GM12878 (cell line): ENCODE data around the gene TMEM140. TPM values are rescaled to one million over a fixed set of nuclear protein-coding genes. Genes with fewer than 3 reads are reported as not detected.

ENCODE experiments used
- ATAC-seq: fragments of 200-7000 bp; cut with Tn5 transposase; 3 replicates; pipeline ENCODE4 v1.9.1; 2020; ENCODE audit warnings: mild to moderate bottlenecking, moderate library complexity
- BruUV-seq: library from RNA; stranded (reverse); fragments of 400-500 nt; replicated peaks from 2 replicates; lab custom pipeline; 2021; lab: Mats Ljungman, UMichigan
- CTCF ChIA-PET: fragments of 300-600 bp; sonication (Branson Sonifier 250); formaldehyde crosslinking; extraction: SDS; loops from one replicate; lab custom pipeline; 2021; ENCODE audit warnings: inconsistent platforms; lab: Yijun Ruan, JAX
- POLR2A ChIA-PET: fragments of 350-600 bp; formaldehyde crosslinking; extraction: SDS; loops from one replicate; lab custom pipeline; 2021; ENCODE audit warnings: inconsistent platforms; lab: Charles Lee
- RAD21 ChIA-PET: fragments of 300-600 bp; sonication (Branson Sonifier 250); formaldehyde crosslinking; loops from one replicate; lab custom pipeline; 2023; ENCODE audit warnings: antibody characterized with exemption; ENCODE audit not compliant: unreplicated experiment; lab: Charles Lee
- SMC1A ChIA-PET: fragments of 300-600 bp; sonication (Branson Sonifier 250); formaldehyde crosslinking; loops from one replicate; lab custom pipeline; 2023; ENCODE audit not compliant: unreplicated experiment, uncharacterized antibody; lab: Charles Lee
- DNase-seq: peaks from one replicate; pipeline ENCODE4 v3.0.0-alpha.2; 2011; ENCODE audit warnings: low read depth, low spot score
- FAIRE-seq: peaks from 3 replicates; lab custom pipeline; 2011; peaks lifted over from hg19 to GRCh38; lab: Jason Lieb, UNC
- H2AFZ ChIP-seq: 2 replicates; pipeline ENCODE4 v1.6.0; 2011; ENCODE audit warnings: low read depth, low read length, control low read depth; ENCODE audit not compliant: control insufficient read depth
- H3K27ac ChIP-seq: 2 replicates; pipeline ENCODE4 v1.5.1; 2011; ENCODE audit warnings: control low read depth; ENCODE audit not compliant: control insufficient read depth, insufficient read depth
- H3K27me3 ChIP-seq, 2 experiments: replicated peaks in 1 of 2; 2 replicates each; pipeline versions ENCODE4 v1.6.0 to v1.6.1; 2011; ENCODE audit warnings: low read length in 1 of 2; ENCODE audit not compliant: control insufficient read depth in 2 of 2, insufficient read depth in 2 of 2
- H3K36me3 ChIP-seq, 2 experiments: 2 replicates each; pipeline ENCODE4 v1.5.1; 2011; ENCODE audit warnings: low read length in 1 of 2; ENCODE audit not compliant: control insufficient read depth in 2 of 2, insufficient read depth in 2 of 2
- H3K4me1 ChIP-seq: 2 replicates; pipeline ENCODE4 v1.6.1; 2011; ENCODE audit warnings: mild to moderate bottlenecking, low read length, moderate library complexity, mixed read lengths; ENCODE audit not compliant: control insufficient read depth, insufficient read depth
- H3K4me2 ChIP-seq: 2 replicates; pipeline ENCODE4 v1.6.0; 2011; ENCODE audit warnings: control low read depth; ENCODE audit not compliant: control insufficient read depth, insufficient read depth
- H3K4me3 ChIP-seq: fragments of 200-600 bp; sonication (generic); 2 replicates; pipeline ENCODE4 v1.5.1; 2016
- H3K79me2 ChIP-seq: 2 replicates; pipeline ENCODE4 v1.6.0; 2011; ENCODE audit warnings: low read length; ENCODE audit not compliant: control insufficient read depth, insufficient read depth
- H3K9ac ChIP-seq: 2 replicates; pipeline ENCODE4 v1.8.0; 2011; ENCODE audit warnings: low read length, control low read depth, mixed read lengths; ENCODE audit not compliant: control insufficient read depth, insufficient read depth
- H3K9me3 ChIP-seq: replicated peaks from 3 replicates; pipeline ENCODE4 v1.5.1; 2011; ENCODE audit warnings: mild to moderate bottlenecking, low read length; ENCODE audit not compliant: control insufficient read depth, insufficient read depth
- H4K20me1 ChIP-seq: 2 replicates; pipeline ENCODE4 v1.6.0; 2011; ENCODE audit not compliant: control insufficient read depth, insufficient read depth
- CBX5 ChIP-seq: sonication (generic); IDR thresholded peaks from 2 replicates; pipeline ENCODE4 v1.6.1; 2016; ENCODE audit warnings: low read depth, moderate library complexity, mild to moderate bottlenecking, inconsistent platforms
- CHD2 ChIP-seq: IDR thresholded peaks from 2 replicates; pipeline ENCODE4 v1.6.1; 2011; ENCODE audit warnings: low read depth, low read length, improper control_type of control experiment, borderline replicate concordance
- EZH2 ChIP-seq: IDR thresholded peaks from 2 replicates; pipeline ENCODE4 v1.6.1; 2012; ENCODE audit warnings: low read depth, mild to moderate bottlenecking, control low read depth, inconsistent platforms, low read length, borderline replicate concordance; ENCODE audit not compliant: control insufficient read depth
- KAT2A ChIP-seq: conservative IDR thresholded peaks from 2 replicates; pipeline ENCODE4 v1.6.1; 2011; ENCODE audit warnings: low read depth, low read length; ENCODE audit not compliant: control insufficient read depth
- KLF5 ChIP-seq: fragments of 450-650 bp; IDR thresholded peaks from 2 replicates; pipeline ENCODE4 v1.6.1; 2014; ENCODE audit warnings: mild to moderate bottlenecking; ENCODE audit not compliant: partially characterized antibody
- MTA2 ChIP-seq: fragments of 450-650 bp; IDR thresholded peaks from 2 replicates; pipeline ENCODE4 v1.6.1; 2016; ENCODE audit warnings: low read depth, mild to moderate bottlenecking, moderate library complexity
- NBN ChIP-seq: fragments of 450-650 bp; IDR thresholded peaks from 2 replicates; pipeline ENCODE4 v1.6.1; 2016
- PML ChIP-seq: IDR thresholded peaks from 2 replicates; pipeline ENCODE4 v1.6.1; 2012; ENCODE audit warnings: low read length, inconsistent platforms
- RAD51 ChIP-seq: fragments of 450-650 bp; IDR thresholded peaks from 2 replicates; pipeline ENCODE4 v1.6.1; 2016; ENCODE audit warnings: moderate library complexity, mild to moderate bottlenecking, inconsistent platforms
- SIX5 ChIP-seq: IDR thresholded peaks from 2 replicates; pipeline ENCODE4 v1.6.1; 2011; ENCODE audit warnings: mild to moderate bottlenecking, low read depth, low read length, moderate library complexity; ENCODE audit not compliant: severe bottlenecking
- ZNF217 ChIP-seq: fragments of 450-650 bp; IDR thresholded peaks from 2 replicates; pipeline ENCODE4 v1.6.1; 2017; ENCODE audit warnings: antibody characterized with exemption, mild to moderate bottlenecking
- WGBS: methylation state at CpG from one replicate; pipeline ENCODE4 v1.1.6; 2016; ENCODE audit warnings: low lambda C conversion rate; ENCODE audit not compliant: insufficient replicate concordance, insufficient coverage; ENCODE audit errors: missing lambda C conversion rate; 5-methylcytosine and 5-hydroxymethylcytosine counted together
- in situ Hi-C: fragments of 300-500 bp; cut with MboI; formaldehyde crosslinking; loops from 9 replicates; pipeline ENCODE4 v1.14.3; 2018; ENCODE audit warnings: mixed read lengths
- intact Hi-C: fragments of 100-400 bp; cut with micrococcal nuclease; formaldehyde crosslinking; loops from one replicate; pipeline ENCODE4 v1.14.2; 2022; ENCODE audit not compliant: unreplicated experiment
- polyA plus RNA-seq, 11 experiments: library from polyadenylated mRNA; depleted of rRNA in 4 of 11; unstranded in 6 of 11; stranded (reverse) in 5 of 11; fragments of >200 nt; fragmentation: Nextera tagmentation in 4 of 11; fragmentation: Illumina TruSeq in 1 of 11; extraction: Ambion mirVana in 4 of 11; extraction: Trizol in 1 of 11; gene quantifications; 1 replicate in 1 of 11; 2 replicates in 10 of 11; pipeline versions ENCODE4 v1.2.1 to v1.2.3, GENCODE V29; 2011 to 2016; ENCODE audit warnings: inconsistent platforms in 2 of 11, missing spikeins in 2 of 11, low read depth in 1 of 11
- total RNA-seq, 4 experiments: library from RNA; depleted of rRNA in 3 of 4; stranded (reverse); fragments of >200 nt in 3 of 4; fragmentation: Illumina TruSeq in 1 of 4; extraction: Trizol in 1 of 4; gene quantifications; 2 replicates each; pipeline versions ENCODE4 v1.2.1 to v1.2.3, GENCODE V29; 2013 to 2021
- TF ChIP-seq, protein P1 (sequence below): fragments of 450-650 bp; IDR thresholded peaks from 2 replicates; pipeline ENCODE4 v1.6.1; 2017; ENCODE audit warnings: mild to moderate bottlenecking, moderate library complexity
- TF ChIP-seq, protein P2 (sequence below): fragments of 450-650 bp; IDR thresholded peaks from 2 replicates; pipeline ENCODE4 v1.6.1; 2017; ENCODE audit warnings: mild to moderate bottlenecking

TMEM140 gene
- total and polyA plus RNA-seq, 10 of the 15 experiments (the other 5 are each of a cell fraction or from before 2014, with no cell fraction given), result 0.85 to 20.7 (median 3.3) TPM

DNA sequence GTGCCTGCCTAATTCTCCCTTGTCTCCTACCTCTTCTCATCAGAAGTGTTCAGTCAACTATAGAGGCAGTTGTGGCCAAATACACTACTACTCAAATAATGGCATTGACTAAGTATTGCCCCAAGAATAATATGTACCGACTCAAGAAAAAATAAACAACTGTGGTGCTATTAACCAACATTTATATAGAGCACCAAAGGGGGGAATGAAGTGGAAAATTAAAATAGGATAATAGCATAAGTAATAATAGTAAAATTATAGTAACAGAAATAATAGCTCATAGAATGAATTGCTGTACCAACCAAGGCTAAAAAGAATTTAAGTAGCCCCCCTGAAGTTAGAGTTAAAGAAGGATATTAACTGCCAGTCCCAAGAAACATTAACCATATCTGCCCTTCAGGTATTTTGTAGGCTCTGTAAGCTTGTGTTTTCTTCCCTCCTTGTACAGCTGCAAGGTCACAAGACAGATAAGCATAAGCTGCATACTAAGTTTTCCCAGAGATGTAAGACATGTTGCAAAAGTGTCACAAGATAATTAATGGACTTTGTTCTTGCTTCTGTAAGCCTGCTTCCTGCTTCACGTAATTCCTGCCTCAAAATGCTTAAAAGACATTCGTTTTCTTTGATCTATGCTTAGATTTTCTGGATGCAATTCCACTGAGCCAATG, 33.5 kb downstream of the TMEM140 start:
- H3K4me3 ChIP-seq, result no peak overlapping the region
- intact Hi-C loops, result no loop called here

More for the DNA sequence above, 33.5 kb downstream of the TMEM140 start:
- ATAC-seq (no peak), DNase-seq (no peak), FAIRE-seq (no peak)
- H3K9ac ChIP-seq, result no peak overlapping the region
- H3K27me3 ChIP-seq, result no peaks in the 10 kb centered on the region
- no peaks in the 10 kb centered on the region for H4K20me1 ChIP-seq
- H3K4me1 ChIP-seq, result peaks cover 10% of the 10 kb centered on the region
- ChIA-PET SMC1A (interaction anchor here (0.6 to 1.9 kb wide), 6 partner anchors 11 to 93 kb away, joined by 3 to 5 read pairs (median 4); partner anchors contain the start of gene CYREN), RAD21 (no interaction called here), CTCF (interaction anchor here (0.6 kb wide), 1 partner anchor 424 kb away, joined by 3 read pairs; no protein-coding TSS in a partner anchor), POLR2A (interaction anchor here (0.5 to 9.9 kb wide), 2 partner anchors 8 to 25 kb away, joined by 3 to 155 read pairs; partner anchors contain the start of gene CYREN)
- no TSS peak for BruUV-seq
- 100% methylated on average over 3 of the region's 3 CpGs for WGBS
- H3K27ac ChIP-seq, result no peak overlapping the region
- H3K36me3 ChIP-seq, result peaks cover 25 to 55% of the 10 kb centered on the region in 2 experiments
- TF ChIP-seq SIX5 (no peak), ZNF217 (peak; percentile 67; the same call in 1 of the 2 replicates), CHD2 (no peak), EZH2 (no peak), MTA2 (no peak), CBX5 (peak; percentile 59; the same call in 1 of the 2 replicates), RAD51 (no peak), KLF5 (no peak), KAT2A (no peak), NBN (no peak), PML (0 out of 2 replicates have a peak, but pooled peaks have one; percentile 35)
- TF ChIP-seq, protein P1, sequence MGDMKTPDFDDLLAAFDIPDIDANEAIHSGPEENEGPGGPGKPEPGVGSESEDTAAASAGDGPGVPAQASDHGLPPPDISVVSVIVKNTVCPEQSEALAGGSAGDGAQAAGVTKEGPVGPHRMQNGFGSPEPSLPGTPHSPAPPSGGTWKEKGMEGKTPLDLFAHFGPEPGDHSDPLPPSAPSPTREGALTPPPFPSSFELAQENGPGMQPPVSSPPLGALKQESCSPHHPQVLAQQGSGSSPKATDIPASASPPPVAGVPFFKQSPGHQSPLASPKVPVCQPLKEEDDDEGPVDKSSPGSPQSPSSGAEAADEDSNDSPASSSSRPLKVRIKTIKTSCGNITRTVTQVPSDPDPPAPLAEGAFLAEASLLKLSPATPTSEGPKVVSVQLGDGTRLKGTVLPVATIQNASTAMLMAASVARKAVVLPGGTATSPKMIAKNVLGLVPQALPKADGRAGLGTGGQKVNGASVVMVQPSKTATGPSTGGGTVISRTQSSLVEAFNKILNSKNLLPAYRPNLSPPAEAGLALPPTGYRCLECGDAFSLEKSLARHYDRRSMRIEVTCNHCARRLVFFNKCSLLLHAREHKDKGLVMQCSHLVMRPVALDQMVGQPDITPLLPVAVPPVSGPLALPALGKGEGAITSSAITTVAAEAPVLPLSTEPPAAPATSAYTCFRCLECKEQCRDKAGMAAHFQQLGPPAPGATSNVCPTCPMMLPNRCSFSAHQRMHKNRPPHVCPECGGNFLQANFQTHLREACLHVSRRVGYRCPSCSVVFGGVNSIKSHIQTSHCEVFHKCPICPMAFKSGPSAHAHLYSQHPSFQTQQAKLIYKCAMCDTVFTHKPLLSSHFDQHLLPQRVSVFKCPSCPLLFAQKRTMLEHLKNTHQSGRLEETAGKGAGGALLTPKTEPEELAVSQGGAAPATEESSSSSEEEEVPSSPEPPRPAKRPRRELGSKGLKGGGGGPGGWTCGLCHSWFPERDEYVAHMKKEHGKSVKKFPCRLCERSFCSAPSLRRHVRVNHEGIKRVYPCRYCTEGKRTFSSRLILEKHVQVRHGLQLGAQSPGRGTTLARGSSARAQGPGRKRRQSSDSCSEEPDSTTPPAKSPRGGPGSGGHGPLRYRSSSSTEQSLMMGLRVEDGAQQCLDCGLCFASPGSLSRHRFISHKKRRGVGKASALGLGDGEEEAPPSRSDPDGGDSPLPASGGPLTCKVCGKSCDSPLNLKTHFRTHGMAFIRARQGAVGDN, result no peak
- TF ChIP-seq, protein P2, sequence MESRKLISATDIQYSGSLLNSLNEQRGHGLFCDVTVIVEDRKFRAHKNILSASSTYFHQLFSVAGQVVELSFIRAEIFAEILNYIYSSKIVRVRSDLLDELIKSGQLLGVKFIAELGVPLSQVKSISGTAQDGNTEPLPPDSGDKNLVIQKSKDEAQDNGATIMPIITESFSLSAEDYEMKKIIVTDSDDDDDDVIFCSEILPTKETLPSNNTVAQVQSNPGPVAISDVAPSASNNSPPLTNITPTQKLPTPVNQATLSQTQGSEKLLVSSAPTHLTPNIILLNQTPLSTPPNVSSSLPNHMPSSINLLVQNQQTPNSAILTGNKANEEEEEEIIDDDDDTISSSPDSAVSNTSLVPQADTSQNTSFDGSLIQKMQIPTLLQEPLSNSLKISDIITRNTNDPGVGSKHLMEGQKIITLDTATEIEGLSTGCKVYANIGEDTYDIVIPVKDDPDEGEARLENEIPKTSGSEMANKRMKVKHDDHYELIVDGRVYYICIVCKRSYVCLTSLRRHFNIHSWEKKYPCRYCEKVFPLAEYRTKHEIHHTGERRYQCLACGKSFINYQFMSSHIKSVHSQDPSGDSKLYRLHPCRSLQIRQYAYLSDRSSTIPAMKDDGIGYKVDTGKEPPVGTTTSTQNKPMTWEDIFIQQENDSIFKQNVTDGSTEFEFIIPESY, result no peak
- peaks cover 31% of the 10 kb centered on the region for H3K79me2 ChIP-seq
- peaks cover 48% of the 10 kb centered on the region for H3K9me3 ChIP-seq
- H2AFZ ChIP-seq, result no peak overlapping the region
- H3K4me2 ChIP-seq, result no peak overlapping the region
- in situ Hi-C loops, result no loop called here
